ENCODE measurements around the gene RBM39.

DNA sequence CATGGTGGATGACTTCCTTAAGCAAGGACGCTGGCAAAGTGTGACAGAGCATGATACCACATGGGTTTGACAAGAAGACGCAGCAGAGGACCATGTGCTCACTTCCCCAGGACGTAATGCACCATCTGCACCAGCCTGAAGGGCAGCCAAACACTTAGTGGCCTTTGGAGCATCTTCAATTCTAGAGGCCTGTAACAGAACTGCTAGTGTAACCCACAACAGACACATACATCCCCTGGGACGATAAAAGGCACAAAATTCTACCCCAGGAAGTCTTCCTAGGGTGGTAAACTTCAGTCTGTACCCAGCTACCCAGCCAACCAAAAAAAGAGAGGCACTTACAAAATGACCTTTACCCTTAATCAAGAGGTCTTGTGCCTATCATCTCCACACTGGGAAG, 68.2 kb downstream of the RBM39 start:
- TF ChIP-seq, protein P1, sequence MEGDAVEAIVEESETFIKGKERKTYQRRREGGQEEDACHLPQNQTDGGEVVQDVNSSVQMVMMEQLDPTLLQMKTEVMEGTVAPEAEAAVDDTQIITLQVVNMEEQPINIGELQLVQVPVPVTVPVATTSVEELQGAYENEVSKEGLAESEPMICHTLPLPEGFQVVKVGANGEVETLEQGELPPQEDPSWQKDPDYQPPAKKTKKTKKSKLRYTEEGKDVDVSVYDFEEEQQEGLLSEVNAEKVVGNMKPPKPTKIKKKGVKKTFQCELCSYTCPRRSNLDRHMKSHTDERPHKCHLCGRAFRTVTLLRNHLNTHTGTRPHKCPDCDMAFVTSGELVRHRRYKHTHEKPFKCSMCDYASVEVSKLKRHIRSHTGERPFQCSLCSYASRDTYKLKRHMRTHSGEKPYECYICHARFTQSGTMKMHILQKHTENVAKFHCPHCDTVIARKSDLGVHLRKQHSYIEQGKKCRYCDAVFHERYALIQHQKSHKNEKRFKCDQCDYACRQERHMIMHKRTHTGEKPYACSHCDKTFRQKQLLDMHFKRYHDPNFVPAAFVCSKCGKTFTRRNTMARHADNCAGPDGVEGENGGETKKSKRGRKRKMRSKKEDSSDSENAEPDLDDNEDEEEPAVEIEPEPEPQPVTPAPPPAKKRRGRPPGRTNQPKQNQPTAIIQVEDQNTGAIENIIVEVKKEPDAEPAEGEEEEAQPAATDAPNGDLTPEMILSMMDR (IDR thresholded peaks at IDR 0.05; ENCODE audit: low read depth, low read length): no peak
- TF ChIP-seq EZH2phosphoT487 (IDR thresholded peaks at IDR 0.05; ENCODE audit: low read depth): no peak
